ENCODE measurements around the gene KCNH1. TPM values are rescaled to one million over a fixed set of nuclear protein-coding genes. Genes with fewer than 3 reads are reported as not detected.

The KCNH1 gene
- total and polyA plus RNA-seq, 2 experiments from 2014 or later: 0.28 TPM; not detected in 1

- Mint-ChIP-seq H3K27ac (no peak overlapping the region), H3K27me3 (ENCODE audit: insufficient read depth, low read depth, poor library complexity) (peaks cover 5% of the 10 kb centered on the region)
Observed at GRCh38 chr1:210629276-210629675, 504.7 kb downstream of the KCNH1 start.

More at GRCh38 chr1:210629276-210629675, 504.7 kb downstream of the KCNH1 start:
- DNase-seq (ENCODE audit: low spot score) (no peak), ATAC-seq (no peak)
- peaks cover 3% of the 10 kb centered on the region; the same call in 1 of the 3 replicates for H3K4me1 Mint-ChIP-seq
- H3K4me1 ChIP-seq (ENCODE audit: insufficient read depth): no peaks in the 10 kb centered on the region
- H3F3A ChIP-seq (replicated peaks; ENCODE audit: low read depth): no peaks in the 10 kb centered on the region
- no peaks in the 10 kb centered on the region for H3K36me3 Mint-ChIP-seq (ENCODE audit: low read depth)
- no peak overlapping the region for H2AFZ ChIP-seq
- H3K27ac ChIP-seq (ENCODE audit: low read depth): no peak overlapping the region
- no peak overlapping the region for H3K4me3 ChIP-seq
- TF ChIP-seq CREB1 (CRISPR knock-in tag; IDR thresholded peaks at IDR 0.05; ENCODE audit: low read depth): no peak
- no peak for TF ChIP-seq POLR2AphosphoS5 (IDR thresholded peaks at IDR 0.05; ENCODE audit: low read depth)
- TF ChIP-seq JUNB (IDR thresholded peaks at IDR 0.05; ENCODE audit: unreplicated experiment): no peak
- TF ChIP-seq, protein P1, sequence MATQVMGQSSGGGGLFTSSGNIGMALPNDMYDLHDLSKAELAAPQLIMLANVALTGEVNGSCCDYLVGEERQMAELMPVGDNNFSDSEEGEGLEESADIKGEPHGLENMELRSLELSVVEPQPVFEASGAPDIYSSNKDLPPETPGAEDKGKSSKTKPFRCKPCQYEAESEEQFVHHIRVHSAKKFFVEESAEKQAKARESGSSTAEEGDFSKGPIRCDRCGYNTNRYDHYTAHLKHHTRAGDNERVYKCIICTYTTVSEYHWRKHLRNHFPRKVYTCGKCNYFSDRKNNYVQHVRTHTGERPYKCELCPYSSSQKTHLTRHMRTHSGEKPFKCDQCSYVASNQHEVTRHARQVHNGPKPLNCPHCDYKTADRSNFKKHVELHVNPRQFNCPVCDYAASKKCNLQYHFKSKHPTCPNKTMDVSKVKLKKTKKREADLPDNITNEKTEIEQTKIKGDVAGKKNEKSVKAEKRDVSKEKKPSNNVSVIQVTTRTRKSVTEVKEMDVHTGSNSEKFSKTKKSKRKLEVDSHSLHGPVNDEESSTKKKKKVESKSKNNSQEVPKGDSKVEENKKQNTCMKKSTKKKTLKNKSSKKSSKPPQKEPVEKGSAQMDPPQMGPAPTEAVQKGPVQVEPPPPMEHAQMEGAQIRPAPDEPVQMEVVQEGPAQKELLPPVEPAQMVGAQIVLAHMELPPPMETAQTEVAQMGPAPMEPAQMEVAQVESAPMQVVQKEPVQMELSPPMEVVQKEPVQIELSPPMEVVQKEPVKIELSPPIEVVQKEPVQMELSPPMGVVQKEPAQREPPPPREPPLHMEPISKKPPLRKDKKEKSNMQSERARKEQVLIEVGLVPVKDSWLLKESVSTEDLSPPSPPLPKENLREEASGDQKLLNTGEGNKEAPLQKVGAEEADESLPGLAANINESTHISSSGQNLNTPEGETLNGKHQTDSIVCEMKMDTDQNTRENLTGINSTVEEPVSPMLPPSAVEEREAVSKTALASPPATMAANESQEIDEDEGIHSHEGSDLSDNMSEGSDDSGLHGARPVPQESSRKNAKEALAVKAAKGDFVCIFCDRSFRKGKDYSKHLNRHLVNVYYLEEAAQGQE (IDR thresholded peaks at IDR 0.05; ENCODE audit: unreplicated experiment): no peak
- TF ChIP-seq ZNF331 (CRISPR knock-in tag; IDR thresholded peaks at IDR 0.05; ENCODE audit: low read depth): no peak
- no peak for TF ChIP-seq ZNF114 (CRISPR knock-in tag; IDR thresholded peaks at IDR 0.05)
- no peak for TF ChIP-seq STAT1 (IDR thresholded peaks at IDR 0.05; ENCODE audit: unreplicated experiment)
- no peak for TF ChIP-seq ETS1 (IDR thresholded peaks at IDR 0.05)
- no peak for TF ChIP-seq ZNF462 (CRISPR knock-in tag; IDR thresholded peaks at IDR 0.05)
- no peak for TF ChIP-seq EZH2 (IDR thresholded peaks at IDR 0.05; ENCODE audit: low read depth, unreplicated experiment)
- no peak for TF ChIP-seq NANOG (IDR thresholded peaks at IDR 0.05; ENCODE audit: borderline replicate concordance)
- TF ChIP-seq, protein P2, sequence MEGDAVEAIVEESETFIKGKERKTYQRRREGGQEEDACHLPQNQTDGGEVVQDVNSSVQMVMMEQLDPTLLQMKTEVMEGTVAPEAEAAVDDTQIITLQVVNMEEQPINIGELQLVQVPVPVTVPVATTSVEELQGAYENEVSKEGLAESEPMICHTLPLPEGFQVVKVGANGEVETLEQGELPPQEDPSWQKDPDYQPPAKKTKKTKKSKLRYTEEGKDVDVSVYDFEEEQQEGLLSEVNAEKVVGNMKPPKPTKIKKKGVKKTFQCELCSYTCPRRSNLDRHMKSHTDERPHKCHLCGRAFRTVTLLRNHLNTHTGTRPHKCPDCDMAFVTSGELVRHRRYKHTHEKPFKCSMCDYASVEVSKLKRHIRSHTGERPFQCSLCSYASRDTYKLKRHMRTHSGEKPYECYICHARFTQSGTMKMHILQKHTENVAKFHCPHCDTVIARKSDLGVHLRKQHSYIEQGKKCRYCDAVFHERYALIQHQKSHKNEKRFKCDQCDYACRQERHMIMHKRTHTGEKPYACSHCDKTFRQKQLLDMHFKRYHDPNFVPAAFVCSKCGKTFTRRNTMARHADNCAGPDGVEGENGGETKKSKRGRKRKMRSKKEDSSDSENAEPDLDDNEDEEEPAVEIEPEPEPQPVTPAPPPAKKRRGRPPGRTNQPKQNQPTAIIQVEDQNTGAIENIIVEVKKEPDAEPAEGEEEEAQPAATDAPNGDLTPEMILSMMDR (conservative IDR thresholded peaks at IDR 0.05; ENCODE audit: low read depth in 2 of 2): no peak
- no peak for TF ChIP-seq EZH2phosphoT487 (IDR thresholded peaks at IDR 0.05; ENCODE audit: unreplicated experiment)
- no peak overlapping the region for H3K4me3 Mint-ChIP-seq
- H3K4me2 ChIP-seq: no peak overlapping the region
- no peaks in the 10 kb centered on the region for H3K36me3 ChIP-seq (ENCODE audit: insufficient read depth)
- no peaks in the 10 kb centered on the region for H4K20me1 ChIP-seq (replicated peaks; ENCODE audit: insufficient read depth)
- no peaks in the 10 kb centered on the region for H3K9me3 Mint-ChIP-seq
- H3K79me2 ChIP-seq (replicated peaks; ENCODE audit: insufficient read depth): no peaks in the 10 kb centered on the region
- peaks cover 2% of the 10 kb centered on the region; the same call in 1 of the 2 replicates for H3K9me2 ChIP-seq (ENCODE audit: insufficient read depth)
- no peaks in the 10 kb centered on the region for H3K27me3 ChIP-seq (ENCODE audit: insufficient read depth)

Data from GM23338 (cell line).